Measurements from ENCODE around the gene PRLR.

The PRLR gene

DNA sequence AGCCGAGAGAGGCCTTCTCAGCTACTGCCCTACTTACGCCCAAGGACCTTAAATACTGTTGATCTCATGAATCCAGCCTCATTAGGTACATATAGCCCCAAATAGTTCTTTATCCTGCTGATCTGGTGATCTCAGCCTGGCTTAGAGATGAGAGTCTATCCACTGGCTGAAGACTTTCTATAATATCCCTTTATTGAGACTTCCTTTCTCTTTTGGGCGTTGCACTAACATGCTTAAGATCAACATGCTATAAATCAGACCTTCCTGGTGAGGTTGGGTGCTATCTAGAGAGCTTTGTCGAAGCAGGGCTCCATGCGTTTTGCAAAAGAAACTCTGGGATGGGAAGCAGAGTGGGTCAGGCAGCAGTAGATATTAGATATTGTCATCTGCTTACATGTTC lies 138.6 kb downstream of the PRLR start:
- Mint-ChIP-seq H3K4me3 (no peak overlapping the region), H3K9me3 (no peaks in the 10 kb centered on the region), H3K27me3 (peaks cover 3% of the 10 kb centered on the region), H3K36me3 (ENCODE audit: low read depth) (no peaks in the 10 kb centered on the region), H3K4me1 (no peaks in the 10 kb centered on the region), H3K27ac (no peak overlapping the region)
- ATAC-seq = no peak
- no peak for DNase-seq

DNA sequence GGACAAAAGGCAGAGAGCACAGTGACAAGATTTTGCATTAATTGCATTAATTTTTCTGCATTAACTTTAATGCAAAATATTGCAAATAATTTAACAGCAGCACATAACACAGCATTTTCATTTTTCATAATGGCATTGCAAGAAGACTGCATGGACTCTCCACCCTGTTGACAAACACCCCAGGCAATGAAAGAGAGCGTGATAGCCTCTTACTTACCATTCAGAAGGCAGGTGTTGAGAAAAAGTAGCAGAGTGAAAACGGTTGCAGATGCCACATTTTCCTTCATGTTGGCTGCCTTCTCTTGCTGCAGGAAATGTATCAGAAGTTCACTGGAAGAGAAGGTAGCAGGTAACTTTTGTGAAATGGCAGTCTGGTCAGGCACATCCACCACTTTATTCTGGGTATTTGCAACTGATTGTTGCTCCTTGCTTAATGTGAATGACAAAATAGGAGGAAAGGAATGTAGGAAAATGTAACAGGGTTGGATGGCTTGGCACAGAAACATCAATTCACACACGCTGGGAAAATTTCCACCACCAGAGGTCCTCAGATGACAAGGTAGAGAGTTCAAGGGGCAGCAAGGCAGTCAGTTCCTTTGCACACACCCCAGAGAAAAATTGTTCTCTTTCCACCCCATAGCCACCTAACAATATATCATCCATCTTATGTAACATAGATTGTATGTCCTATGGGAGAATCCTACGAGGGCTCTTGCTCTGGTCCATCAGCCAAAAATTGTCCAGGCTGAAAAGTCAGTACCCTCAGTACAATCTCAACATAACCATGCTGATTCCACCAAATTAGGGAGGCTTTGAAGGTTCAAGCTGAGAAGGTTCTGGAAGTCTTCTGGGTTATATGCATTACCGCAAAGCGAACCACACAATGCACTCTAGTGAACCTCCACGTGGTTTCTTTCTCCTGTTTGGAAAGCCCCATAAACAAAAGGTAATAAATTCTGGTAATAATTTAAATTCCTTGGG lies 140.7 kb downstream of the PRLR start:
- Mint-ChIP-seq H3K9me3 (no peaks in the 10 kb centered on the region), H3K27me3 (peaks cover 12% of the 10 kb centered on the region), H3K4me1 (no peaks in the 10 kb centered on the region), H3K27ac (no peak overlapping the region), H3K36me3 (ENCODE audit: low read depth) (no peaks in the 10 kb centered on the region), H3K4me3 (no peak overlapping the region)
- DNase-seq (peak; percentile 39), ATAC-seq (peak; percentile 27)

- Mint-ChIP-seq H3K27me3 (peaks cover 12% of the 10 kb centered on the region), H3K4me3 (no peak overlapping the region), H3K36me3 (ENCODE audit: low read depth) (no peaks in the 10 kb centered on the region), H3K27ac (no peak overlapping the region), H3K9me3 (no peaks in the 10 kb centered on the region), H3K4me1 (no peaks in the 10 kb centered on the region)
- ATAC-seq (no peak), DNase-seq (no peak)
These were observed 142.3 kb downstream of the PRLR start for GRCh38 chr5:35087991-35088390.

DNA sequence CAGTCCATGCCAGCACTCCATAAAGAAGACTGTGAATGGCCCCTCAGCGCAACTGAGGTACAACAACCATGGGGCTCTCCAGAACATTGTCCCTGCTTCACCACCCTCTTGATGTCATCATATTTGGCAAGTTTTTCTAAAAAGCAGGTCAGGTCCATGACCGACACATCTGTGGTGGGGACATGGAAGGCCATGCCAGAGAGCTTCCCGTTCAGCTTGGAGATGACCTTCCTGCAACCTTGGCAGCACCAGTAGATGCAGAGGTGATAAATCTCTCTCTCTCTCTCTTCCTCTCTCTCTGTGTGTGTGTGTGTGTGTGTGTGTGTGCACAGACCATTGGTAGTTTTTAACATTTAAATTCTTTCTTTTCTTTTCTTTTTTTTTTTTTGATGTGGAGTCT lies 147.1 kb downstream of the PRLR start:
- H3K27me3 Mint-ChIP-seq = peaks cover 16% of the 10 kb centered on the region
- no peak for DNase-seq
- H3K4me1 Mint-ChIP-seq = no peaks in the 10 kb centered on the region
- H3K9me3 Mint-ChIP-seq = no peaks in the 10 kb centered on the region
- ATAC-seq = no peak
- no peak overlapping the region for H3K27ac Mint-ChIP-seq
- H3K4me3 Mint-ChIP-seq = no peak overlapping the region
- no peaks in the 10 kb centered on the region for H3K36me3 Mint-ChIP-seq (ENCODE audit: low read depth)

DNA sequence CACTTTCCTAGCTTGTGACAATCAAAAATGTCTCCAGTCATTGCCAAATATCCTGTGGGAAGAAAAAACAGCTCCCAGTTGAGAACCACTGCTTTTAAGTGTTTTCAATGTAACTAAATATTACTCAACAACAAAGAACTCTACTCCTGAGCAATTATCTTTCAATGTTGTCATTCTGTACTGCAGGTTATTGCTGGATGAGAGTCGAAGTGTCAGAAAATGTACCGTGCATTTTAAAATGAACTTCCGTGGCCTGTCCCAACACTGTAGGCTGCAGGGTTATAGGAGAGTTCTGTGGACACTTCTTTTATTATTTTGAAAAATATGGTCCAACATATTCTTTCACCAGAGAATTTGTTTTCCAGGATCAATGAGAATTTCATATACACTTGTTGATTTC lies 147.8 kb downstream of the PRLR start:
- no peak overlapping the region for H3K27ac Mint-ChIP-seq
- DNase-seq = no peak
- ATAC-seq = no peak
- no peaks in the 10 kb centered on the region for H3K9me3 Mint-ChIP-seq
- no peaks in the 10 kb centered on the region for H3K4me1 Mint-ChIP-seq
- H3K4me3 Mint-ChIP-seq = no peak overlapping the region
- H3K27me3 Mint-ChIP-seq = peaks cover 16% of the 10 kb centered on the region
- no peaks in the 10 kb centered on the region for H3K36me3 Mint-ChIP-seq (ENCODE audit: low read depth)

DNA sequence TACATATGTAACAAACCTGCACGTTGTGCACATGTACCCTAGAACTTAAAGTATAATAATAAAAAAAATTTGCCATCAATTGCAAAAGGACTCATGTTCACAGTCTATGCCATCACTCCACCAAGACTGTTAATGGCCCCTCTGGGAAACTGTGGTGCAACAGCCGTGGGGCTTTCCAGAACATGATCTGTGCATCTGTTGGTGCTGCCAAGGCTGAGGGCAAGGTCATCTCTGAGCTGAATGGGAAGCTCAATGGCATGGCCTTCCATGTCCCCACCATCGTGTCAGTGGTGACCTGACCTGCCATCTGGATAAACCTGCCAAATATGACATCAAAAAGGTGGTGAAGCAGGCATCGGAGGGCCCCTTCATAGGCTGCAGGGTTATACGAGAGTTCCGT lies 149.2 kb downstream of the PRLR start:
- ATAC-seq (no peak), DNase-seq (no peak)
- Mint-ChIP-seq H3K4me1 (no peaks in the 10 kb centered on the region), H3K9me3 (no peaks in the 10 kb centered on the region), H3K4me3 (no peak overlapping the region), H3K27me3 (peaks cover 18% of the 10 kb centered on the region), H3K36me3 (ENCODE audit: low read depth) (no peaks in the 10 kb centered on the region), H3K27ac (no peak overlapping the region)

GRCh38 chr5:35073160-35073559 lies 157.1 kb downstream of the PRLR start:
- Mint-ChIP-seq H3K27me3 (peaks cover 19% of the 10 kb centered on the region), H3K27ac (no peak overlapping the region), H3K4me1 (no peaks in the 10 kb centered on the region), H3K36me3 (ENCODE audit: low read depth) (no peaks in the 10 kb centered on the region), H3K9me3 (no peaks in the 10 kb centered on the region), H3K4me3 (no peak overlapping the region)
- ATAC-seq = no peak
- no peak for DNase-seq

DNA sequence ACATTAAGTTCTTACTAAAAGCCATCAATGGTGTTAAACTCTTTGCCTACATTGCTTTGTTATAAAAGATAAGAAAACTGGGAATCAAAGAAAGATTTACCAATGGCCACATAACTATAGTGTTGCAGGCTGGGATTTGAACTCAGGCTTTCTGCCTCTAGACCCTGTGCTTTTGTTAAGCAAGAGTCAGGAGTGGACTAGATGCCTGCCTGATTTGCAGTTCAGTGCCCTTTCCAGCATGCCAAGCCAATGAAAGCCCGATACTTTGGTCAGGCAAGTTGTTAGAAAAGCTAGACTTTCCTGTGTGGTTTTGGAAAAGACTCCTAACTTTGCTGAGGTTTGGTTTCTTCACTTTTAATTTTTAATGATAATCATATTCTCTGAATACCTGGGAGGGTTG lies 161.1 kb downstream of the PRLR start:
- no peak overlapping the region for H3K27ac Mint-ChIP-seq
- H3K4me1 Mint-ChIP-seq = no peaks in the 10 kb centered on the region
- DNase-seq = no peak
- peaks cover 13% of the 10 kb centered on the region for H3K27me3 Mint-ChIP-seq
- ATAC-seq = no peak
- no peak overlapping the region for H3K4me3 Mint-ChIP-seq
- no peaks in the 10 kb centered on the region for H3K9me3 Mint-ChIP-seq
- no peaks in the 10 kb centered on the region for H3K36me3 Mint-ChIP-seq (ENCODE audit: low read depth)

- Mint-ChIP-seq H3K9me3 (no peaks in the 10 kb centered on the region), H3K4me1 (no peaks in the 10 kb centered on the region), H3K36me3 (ENCODE audit: low read depth) (no peaks in the 10 kb centered on the region), H3K27me3 (peaks cover 9% of the 10 kb centered on the region), H3K27ac (no peak overlapping the region), H3K4me3 (no peak overlapping the region)
- DNase-seq (no peak), ATAC-seq (no peak)
These were observed 162.3 kb downstream of the PRLR start for GRCh38 chr5:35067985-35068384.

GRCh38 chr5:35066260-35066795 lies 164.0 kb downstream of the PRLR start:
- peaks cover 16% of the 10 kb centered on the region for H3K27me3 Mint-ChIP-seq
- no peak for ATAC-seq
- H3K36me3 Mint-ChIP-seq (ENCODE audit: low read depth) = no peaks in the 10 kb centered on the region
- H3K27ac Mint-ChIP-seq = no peak overlapping the region
- no peaks in the 10 kb centered on the region for H3K9me3 Mint-ChIP-seq
- H3K4me3 Mint-ChIP-seq = no peak overlapping the region
- H3K4me1 Mint-ChIP-seq = no peaks in the 10 kb centered on the region
- DNase-seq = no peak

DNA sequence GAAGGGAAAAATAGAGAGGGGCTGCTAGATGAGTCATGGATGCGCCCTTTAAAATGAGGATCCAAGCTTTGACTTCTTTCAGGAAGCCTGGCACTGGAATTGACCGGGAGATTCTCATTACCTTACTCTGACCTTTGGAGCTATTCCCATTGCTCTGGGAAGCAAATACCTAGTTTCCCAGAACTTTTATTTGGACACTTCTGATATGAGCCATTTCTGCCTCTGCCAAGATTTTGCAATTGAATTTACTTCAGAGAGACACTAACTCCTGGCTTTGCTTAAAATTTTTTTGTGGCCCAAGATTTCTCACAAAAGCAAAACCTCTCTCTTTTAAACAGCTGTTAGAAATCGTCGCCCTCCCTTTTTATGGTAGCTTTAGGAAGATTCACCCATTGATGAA lies 166.9 kb downstream of the PRLR start:
- Mint-ChIP-seq H3K36me3 (ENCODE audit: low read depth) (no peaks in the 10 kb centered on the region), H3K27me3 (peaks cover 25% of the 10 kb centered on the region), H3K9me3 (no peaks in the 10 kb centered on the region), H3K4me3 (no peak overlapping the region), H3K27ac (no peak overlapping the region), H3K4me1 (peaks cover 3% of the 10 kb centered on the region)
- no peak for DNase-seq
- no peak for ATAC-seq

GRCh38 chr5:35061211-35061770 lies 169.0 kb downstream of the PRLR start:
- Mint-ChIP-seq H3K36me3 (ENCODE audit: low read depth) (no peaks in the 10 kb centered on the region), H3K4me3 (no peak overlapping the region), H3K27ac (no peak overlapping the region), H3K9me3 (no peaks in the 10 kb centered on the region), H3K27me3 (peaks cover 29% of the 10 kb centered on the region), H3K4me1 (peaks cover 8% of the 10 kb centered on the region)
- DNase-seq (no peak), ATAC-seq (no peak)

GRCh38 chr5:35060236-35060635 lies 170.1 kb downstream of the PRLR start:
- Mint-ChIP-seq H3K4me1 (peaks cover 8% of the 10 kb centered on the region), H3K9me3 (no peaks in the 10 kb centered on the region), H3K4me3 (no peak overlapping the region), H3K27me3 (peaks cover 34% of the 10 kb centered on the region), H3K36me3 (ENCODE audit: low read depth) (no peaks in the 10 kb centered on the region), H3K27ac (no peak overlapping the region)
- no peak for DNase-seq
- no peak for ATAC-seq

DNA sequence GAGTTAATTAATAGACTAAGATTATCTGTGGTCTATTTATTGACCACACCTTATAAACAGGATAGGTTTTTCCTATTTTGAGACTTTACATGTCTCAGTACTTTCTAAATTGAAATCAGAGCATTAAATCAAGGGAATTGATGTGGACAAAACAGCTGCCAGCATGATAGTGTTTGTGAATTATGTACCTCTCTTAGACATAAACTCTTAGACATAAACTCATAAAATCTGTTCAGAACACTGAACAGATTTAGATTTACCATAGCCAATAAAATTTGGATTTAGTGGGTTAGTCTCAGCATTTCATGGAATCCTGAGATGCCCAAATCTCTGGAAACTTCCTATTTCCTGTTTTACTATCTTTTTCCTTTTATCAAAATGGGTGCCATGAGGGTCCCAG lies 171.0 kb downstream of the PRLR start:
- peaks cover 34% of the 10 kb centered on the region for H3K27me3 Mint-ChIP-seq
- H3K27ac Mint-ChIP-seq = no peak overlapping the region
- H3K9me3 Mint-ChIP-seq = no peaks in the 10 kb centered on the region
- DNase-seq (no peak), ATAC-seq (no peak)
- H3K4me3 Mint-ChIP-seq = no peak overlapping the region
- H3K36me3 Mint-ChIP-seq (ENCODE audit: low read depth) = no peaks in the 10 kb centered on the region
- H3K4me1 Mint-ChIP-seq = peaks cover 8% of the 10 kb centered on the region

- Mint-ChIP-seq H3K9me3 (no peaks in the 10 kb centered on the region), H3K4me1 (peaks cover 8% of the 10 kb centered on the region), H3K27me3 (peaks cover 38% of the 10 kb centered on the region), H3K36me3 (ENCODE audit: low read depth) (no peaks in the 10 kb centered on the region), H3K4me3 (no peak overlapping the region), H3K27ac (no peak overlapping the region)
- DNase-seq = no peak
- peak; percentile 79 for ATAC-seq
These were observed 171.9 kb downstream of the PRLR start for GRCh38 chr5:35058374-35058788.
